Stimulated activated CD4-positive, alpha-beta T cell treated with anti-CD3 and anti-CD28 coated beads, Interleukin-4, amount 100 ng/mL, for 48 hours (primary cell): ENCODE measurements around the gene PNLIPRP3.

Source experiments
- DNase-seq, 2 donors: peaks; one replicate each; pipeline ENCODE4 v3.0.0-alpha.2; 2020; ENCODE audit warnings: low read depth in 2 of 2

PNLIPRP3 gene

GRCh38 chr10:116450861-116451260, 23.2 kb downstream of the PNLIPRP3 start:
- DNase-seq = no peak

DNA sequence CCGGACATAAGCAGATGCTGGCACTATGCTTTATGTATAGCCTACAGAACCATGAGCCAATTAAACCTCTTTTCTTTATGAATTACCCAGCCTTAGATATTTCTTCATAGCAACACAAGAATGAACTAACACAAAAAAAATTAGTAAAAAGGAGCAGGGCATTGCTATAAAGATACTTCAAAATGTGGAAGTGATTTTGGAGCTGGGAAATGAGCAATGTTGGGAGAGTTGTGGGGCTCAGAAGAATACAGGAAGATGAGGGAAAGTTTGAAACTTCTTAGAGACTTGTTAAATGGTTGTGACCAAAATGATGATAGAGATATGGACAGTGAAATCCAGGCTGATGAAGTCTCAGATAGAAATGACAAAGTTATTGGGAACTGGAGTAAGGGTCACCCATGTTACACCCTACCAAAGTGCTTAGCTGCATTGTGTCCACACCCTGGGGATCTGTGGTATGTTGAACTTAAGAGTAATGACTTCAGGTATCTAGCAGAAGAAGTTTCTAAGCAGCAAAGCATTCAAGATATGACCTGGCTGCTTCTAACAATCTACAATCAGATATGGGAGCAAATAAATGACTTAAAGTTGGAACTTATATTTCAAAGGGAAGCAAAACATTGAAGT, 24.2 kb downstream of the PNLIPRP3 start:
- no peak for DNase-seq

- no peak for DNase-seq
These were observed 24.7 kb downstream of the PNLIPRP3 start for GRCh38 chr10:116452338-116452720.

DNA sequence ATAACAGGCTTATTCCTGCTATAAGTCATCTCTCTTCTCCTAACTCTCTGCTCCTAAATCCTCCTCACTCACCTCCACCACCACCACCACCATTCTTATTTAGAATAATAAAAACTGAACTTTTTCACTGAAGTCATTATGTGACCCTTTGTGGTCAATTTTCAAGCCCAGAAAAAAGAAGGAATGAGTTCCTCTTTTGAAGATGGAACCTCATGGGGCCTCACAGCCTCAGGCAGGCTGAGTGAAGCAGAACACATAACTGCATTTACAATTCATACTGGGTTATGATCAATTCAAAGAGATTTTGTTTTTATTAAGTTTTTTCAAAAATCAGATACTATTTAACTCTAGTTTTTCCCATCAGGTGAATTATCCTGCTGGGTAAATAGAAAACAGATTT, 29.8 kb downstream of the PNLIPRP3 start:
- DNase-seq = no peak

GRCh38 chr10:116460219-116460618, 32.6 kb downstream of the PNLIPRP3 start:
- no peak for DNase-seq

DNA sequence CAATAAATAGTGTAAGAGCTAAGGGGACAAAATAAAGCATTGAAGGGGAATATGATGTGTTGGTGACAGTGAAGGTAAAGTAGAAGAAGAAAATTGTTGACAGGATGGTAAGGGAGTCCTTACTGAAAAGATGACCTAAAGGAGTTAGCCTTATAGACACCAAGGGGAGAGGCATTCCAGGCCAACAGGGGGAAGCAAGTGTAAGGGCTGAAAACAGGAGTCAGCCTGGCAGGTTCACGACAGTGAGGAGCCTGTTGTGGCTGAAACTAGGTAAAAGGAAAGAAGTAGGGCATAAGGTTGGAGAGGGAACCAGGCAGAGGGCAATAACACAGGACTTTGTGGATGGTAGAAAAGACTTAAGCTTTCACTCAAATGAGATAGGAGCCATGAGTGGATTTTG, 34.0 kb downstream of the PNLIPRP3 start:
- no peak for DNase-seq

DNA sequence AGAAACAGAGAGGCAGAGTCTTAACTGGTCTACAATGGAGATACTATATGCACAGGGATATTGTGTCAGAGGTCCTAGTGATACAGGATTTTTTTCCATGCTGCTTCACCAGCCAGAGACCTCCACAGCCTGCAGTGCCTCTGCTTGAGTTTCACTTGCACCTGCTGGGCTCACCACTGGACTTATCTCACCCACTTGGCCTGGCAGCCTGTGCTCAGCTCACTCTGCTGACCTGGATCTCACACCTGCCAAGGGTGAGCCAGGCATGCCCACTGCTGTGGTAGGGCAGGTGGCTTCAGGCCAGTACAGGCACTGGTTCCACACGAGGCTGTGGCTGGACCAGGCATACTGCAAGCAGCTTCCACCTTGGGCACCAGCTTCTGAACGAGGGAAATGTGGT, 36.6 kb downstream of the PNLIPRP3 start:
- DNase-seq = no peak

DNA sequence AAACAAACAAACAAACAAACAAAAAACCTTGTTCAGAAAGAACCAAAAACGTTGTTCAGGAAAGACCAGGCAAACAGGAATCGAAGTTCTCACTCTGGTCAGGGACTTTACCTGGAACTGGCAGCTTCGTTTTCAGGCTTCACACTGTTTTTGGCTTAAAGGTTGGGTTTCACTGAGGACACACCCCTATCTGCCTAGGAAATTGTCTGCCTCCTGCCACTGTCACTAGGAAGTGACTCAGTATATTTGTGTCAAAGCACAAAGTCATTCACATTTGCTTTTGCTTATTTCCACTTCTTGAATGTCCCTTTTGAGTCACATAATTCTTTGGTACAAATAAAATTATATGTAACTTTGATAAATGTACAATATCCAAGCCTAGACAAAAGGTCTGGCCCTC, 37.9 kb downstream of the PNLIPRP3 start:
- no peak for DNase-seq

DNA sequence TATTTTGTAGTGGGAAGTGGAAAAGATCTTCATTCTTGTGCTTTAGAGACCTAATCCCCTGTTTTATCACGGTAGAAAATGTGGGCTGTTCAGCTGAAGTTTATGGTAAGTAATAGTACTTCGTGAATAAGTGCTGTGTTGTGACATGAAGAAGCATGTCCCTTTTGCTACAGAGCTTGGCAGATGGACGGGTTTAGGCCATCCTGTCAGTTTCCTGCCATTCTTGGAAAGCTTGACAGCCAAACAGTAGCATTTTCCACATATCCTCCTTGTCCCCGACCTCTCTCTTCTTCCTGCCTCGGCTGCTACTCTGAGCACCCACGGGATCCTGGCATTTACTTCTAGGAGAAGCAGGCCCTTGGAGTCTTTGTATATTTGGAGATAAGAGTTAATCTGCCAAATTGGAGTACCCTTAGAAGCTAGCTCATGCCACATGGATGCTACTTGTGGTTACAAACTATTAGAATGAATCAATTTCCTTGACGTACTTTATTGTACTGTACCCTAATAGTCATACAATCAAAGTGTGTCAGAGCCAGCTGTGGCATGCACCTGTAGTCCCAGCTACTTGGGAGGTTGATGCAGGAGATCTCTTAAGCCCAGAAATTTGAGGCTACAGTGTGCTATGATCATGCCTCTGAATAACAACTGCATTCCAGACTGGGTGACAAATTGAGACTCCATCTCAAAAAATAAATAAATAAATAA, 39.2 kb downstream of the PNLIPRP3 start:
- no peak for DNase-seq

- DNase-seq = no peak
These were observed 41.8 kb downstream of the PNLIPRP3 start for GRCh38 chr10:116469437-116469836.

DNA sequence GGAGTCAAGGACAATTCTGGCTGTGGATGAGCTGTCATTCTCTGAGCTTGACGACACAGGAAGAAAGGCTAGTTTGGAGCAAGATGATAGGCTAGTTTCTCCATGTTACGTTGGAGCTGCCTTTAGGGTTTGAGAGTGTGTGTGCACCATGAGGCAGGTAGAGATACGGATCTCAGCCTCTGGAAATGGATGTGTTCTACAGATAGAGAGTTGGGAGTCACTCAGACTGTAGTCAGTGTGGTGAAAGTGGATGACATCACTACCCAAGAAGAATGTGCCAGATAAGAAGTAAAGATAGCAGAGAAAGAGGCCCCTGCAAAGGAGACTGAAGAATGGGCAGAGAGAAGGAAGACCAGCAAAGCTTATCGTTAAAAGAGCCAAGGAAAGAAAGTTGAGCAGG, 42.4 kb downstream of the PNLIPRP3 start:
- no peak for DNase-seq

- no peak for DNase-seq
These were observed 43.2 kb downstream of the PNLIPRP3 start for GRCh38 chr10:116470768-116471415.

DNA sequence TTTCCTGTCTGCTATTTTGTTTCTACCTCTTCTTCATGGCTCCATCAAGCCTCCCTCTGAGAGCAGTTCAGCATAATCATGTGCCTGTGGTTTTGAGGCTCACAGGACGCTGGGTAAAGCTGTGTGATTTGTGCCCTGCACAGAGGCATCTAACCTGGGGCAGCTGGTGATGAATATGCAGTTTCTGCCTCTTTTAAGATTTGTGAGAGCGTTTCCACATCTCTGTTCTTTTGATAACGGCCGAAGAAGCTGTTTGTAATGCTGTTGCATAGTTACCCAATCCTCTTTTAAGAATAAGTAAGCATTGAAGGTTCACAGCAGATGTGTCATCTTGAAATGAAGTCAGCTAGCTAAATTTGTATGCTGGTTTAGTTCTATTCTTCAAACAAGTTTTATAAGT, 45.2 kb downstream of the PNLIPRP3 start:
- no peak for DNase-seq

DNA sequence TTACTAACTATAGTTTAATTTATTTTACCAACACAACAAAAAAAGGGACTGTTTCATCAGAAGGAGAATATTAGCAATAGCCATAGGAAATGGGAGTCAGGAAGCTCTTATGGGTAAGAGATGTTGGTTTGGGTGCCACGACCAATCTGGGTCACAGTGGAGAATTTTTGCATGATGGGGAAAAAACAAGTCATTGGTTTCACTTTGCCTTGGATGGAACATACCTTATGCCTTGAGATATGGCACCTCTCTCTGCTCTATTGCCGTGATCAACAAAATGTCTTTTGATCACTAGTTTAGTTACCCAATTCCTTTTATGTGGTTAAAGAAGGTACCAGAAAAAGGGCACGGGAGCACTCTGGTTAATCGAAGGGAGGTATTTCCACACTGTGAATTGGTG, 48.2 kb downstream of the PNLIPRP3 start:
- DNase-seq = no peak

- DNase-seq = no peak
These were observed 48.8 kb downstream of the PNLIPRP3 start for GRCh38 chr10:116476461-116476860.

- DNase-seq = no peak
These were observed 50.5 kb downstream of the PNLIPRP3 start for GRCh38 chr10:116477986-116478664.

DNA sequence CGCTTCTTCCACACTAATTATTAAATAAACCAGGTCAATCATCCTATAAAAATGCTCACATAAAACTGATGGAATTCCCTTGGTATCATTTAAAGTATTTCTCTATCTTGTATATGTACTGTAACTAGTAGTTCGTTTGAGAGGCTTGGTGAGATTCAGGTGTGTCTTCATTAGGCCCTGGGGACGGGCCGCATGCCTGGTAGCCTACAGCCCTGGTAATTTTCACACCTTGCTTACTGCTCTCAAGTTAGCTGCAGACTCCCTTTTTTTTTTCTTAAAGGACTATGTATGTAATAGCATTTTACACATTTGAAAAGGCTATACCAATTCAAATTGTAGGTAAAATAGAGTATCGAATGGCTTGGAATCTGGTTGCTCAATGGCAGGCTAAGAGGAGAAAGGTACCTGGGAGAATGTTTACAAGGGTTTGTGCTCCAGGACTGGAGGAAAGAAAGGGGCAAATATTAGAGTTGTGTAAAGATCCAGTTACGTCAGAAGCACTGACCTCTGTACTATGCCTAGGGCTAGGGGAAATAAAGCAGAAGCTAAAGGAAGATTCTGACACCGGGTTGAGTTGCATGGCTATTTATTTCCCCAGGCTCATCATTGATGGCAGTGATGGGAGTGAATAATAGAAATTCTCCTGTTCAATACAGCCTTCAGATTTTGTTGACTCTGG, 59.3 kb downstream of the PNLIPRP3 start:
- no peak for DNase-seq

- no peak for DNase-seq
These were observed 60.1 kb downstream of the PNLIPRP3 start for GRCh38 chr10:116487522-116488430.

DNA sequence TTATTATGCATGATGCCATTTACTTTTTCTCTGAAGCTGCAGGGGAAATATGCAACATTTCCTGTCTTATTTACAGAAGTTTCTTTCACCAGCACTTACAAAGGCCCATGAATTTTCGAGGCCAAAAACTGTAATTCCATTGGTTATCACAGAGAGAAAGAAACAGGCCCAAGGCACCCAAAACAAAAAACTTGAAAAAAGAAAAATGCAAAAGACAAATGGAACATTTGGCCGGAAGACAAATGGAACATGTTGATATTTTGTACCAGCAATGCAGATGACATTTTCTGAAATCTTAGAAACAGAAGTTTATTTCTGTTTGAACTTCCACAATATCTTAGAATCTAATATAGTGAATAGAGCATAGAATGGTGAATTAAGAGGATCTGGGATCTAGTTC, 61.8 kb downstream of the PNLIPRP3 start:
- DNase-seq = no peak

DNA sequence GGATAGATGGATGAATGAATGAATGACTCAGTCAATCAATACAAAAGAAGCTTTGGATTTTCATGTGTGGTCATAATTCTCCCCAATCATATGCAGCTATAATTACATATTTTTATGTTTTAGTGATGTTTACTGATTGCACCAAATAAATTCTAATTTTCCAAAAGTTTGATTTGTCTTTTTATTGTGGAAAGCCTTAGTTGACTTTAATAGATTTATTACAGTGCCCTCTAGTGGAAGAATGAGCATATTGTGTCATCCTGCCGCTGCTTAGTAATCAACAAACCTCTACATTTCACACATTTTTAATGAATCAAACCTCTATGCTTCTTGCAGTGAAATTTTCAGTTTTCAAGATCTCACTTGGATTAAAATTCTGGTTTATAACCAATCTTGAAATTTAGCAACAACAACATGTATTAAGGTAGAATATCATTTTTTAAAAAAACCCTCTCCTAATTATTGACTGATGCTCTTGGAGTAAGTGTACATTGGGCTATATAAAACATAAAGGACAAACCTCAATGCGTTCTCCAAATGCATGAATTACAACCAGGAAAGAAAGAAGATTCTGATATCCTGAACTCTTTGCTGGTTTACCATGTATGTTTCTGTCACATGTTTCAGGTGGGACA, 62.5 kb downstream of the PNLIPRP3 start:
- no peak for DNase-seq

DNA sequence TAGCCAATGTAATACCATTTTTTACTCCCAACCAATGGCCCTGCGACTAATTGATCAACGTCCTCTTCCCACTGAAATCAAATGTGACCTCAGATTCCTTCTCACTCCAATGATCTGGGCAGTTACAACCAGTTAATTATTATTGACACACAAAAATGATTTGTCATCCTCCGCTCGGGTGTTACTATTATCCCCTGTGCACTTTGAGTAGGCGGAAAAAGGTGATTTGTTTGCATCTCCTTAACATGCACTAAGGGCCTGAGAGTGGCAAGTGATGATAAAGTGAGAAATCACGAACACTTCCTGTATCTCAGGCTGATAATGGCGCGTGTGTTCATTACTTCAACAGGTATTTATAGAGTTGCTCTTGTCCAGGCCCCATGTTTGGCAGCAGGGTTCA, 77.1 kb downstream of the PNLIPRP3 start:
- DNase-seq = no peak
